HCT116 (cell line): ENCODE data around the gene CDH23. TPM values are rescaled to one million over a fixed set of nuclear protein-coding genes. Genes with fewer than 3 reads are reported as not detected.

Experiments
- ATAC-seq: fragments of 200-7000 bp; cut with Tn5 transposase; 2 replicates; pipeline ENCODE4 v1.9.1; 2020; ENCODE audit warnings: mild to moderate bottlenecking, moderate library complexity
- BruUV-seq: library from RNA; stranded (reverse); fragments of 400-500 nt; replicated peaks from 2 replicates; lab custom pipeline; 2021; lab: Mats Ljungman, UMichigan
- CTCF ChIA-PET: fragments of 300-600 bp; sonication (Branson Sonifier 250); formaldehyde crosslinking; loops from one replicate; lab custom pipeline; 2021; ENCODE audit warnings: antibody characterized with exemption; lab: Charles Lee
- POLR2A ChIA-PET: fragments of 300-600, 350-600 bp; sonication (Branson Sonifier 250); formaldehyde crosslinking; loops from one replicate; lab custom pipeline; 2021; ENCODE audit warnings: antibody characterized with exemption; lab: Charles Lee
- RAD21 ChIA-PET, 2 experiments: fragments of 300-600 bp; sonication (Branson Sonifier 250); formaldehyde crosslinking; loops; one replicate each; lab custom pipeline; 2023; ENCODE audit warnings: low total read pairs in 2 of 2; ENCODE audit not compliant: uncharacterized antibody in 2 of 2, unreplicated experiment in 2 of 2, low non-redundant PET in 1 of 2; lab: Charles Lee
- DNase-seq: peaks from one replicate; pipeline ENCODE4 v3.0.0-alpha.2; 2010; ENCODE audit warnings: low read depth, low spot score
- H2AFZ ChIP-seq: fragments of 200-600 bp; shearing (Covaris generic), sonication (generic); 2 replicates; pipeline ENCODE4 v1.6.1; 2017; ENCODE audit warnings: low read depth, mixed run types, mixed read lengths, antibody characterized with exemption, low read length; ENCODE audit not compliant: poor library complexity, severe bottlenecking
- H3K27ac ChIP-seq: 2 replicates; pipeline ENCODE4 v1.5.1; 2012; ENCODE audit warnings: low read depth, low read length
- H3K27me3 ChIP-seq: fragments of 200-600 bp; sonication (generic); 2 replicates; pipeline ENCODE4 v1.6.1; 2016; ENCODE audit warnings: mixed run types, low read length, mixed read lengths; ENCODE audit not compliant: insufficient read depth
- H3K36me3 ChIP-seq, 2 experiments: fragments of 200-500 bp in 1 of 2; fragments of 200-600 bp in 1 of 2; sonication (Bioruptor generic) in 1 of 2; sonication (generic) in 1 of 2; 2 replicates each; pipeline versions ENCODE4 v1.5.1 to v1.6.1; 2014 to 2016; ENCODE audit warnings: low read length in 2 of 2, inconsistent platforms in 1 of 2, mixed read lengths in 1 of 2, mixed run types in 1 of 2; ENCODE audit not compliant: insufficient read depth in 2 of 2, control insufficient read depth in 1 of 2
- H3K4me1 ChIP-seq, 2 experiments: fragments of 200-600 bp in 1 of 2; sonication (generic) in 1 of 2; 2 replicates each; pipeline versions ENCODE4 v1.5.1 to v1.6.1; 2012 to 2017; ENCODE audit warnings: low read length in 2 of 2, inconsistent platforms in 1 of 2, mild to moderate bottlenecking in 1 of 2, mixed read lengths in 1 of 2, mixed run types in 1 of 2, moderate library complexity in 1 of 2; ENCODE audit not compliant: insufficient read depth in 2 of 2, control insufficient read depth in 1 of 2
- H3K4me2 ChIP-seq: fragments of 200-600 bp; sonication (generic); 2 replicates; pipeline ENCODE4 v1.6.1; 2017; ENCODE audit warnings: mixed run types, low read length, mixed read lengths
- H3K4me3 ChIP-seq, 2 experiments: fragments of 200-600 bp in 1 of 2; sonication (generic) in 1 of 2; replicated peaks in 1 of 2; 2 replicates each; pipeline ENCODE4 v1.5.1; 2011 to 2016; ENCODE audit warnings: low read length in 2 of 2, control low read depth in 1 of 2, low read depth in 1 of 2, mild to moderate bottlenecking in 1 of 2, mixed read lengths in 1 of 2, mixed run types in 1 of 2
- H3K79me2 ChIP-seq: fragments of 200-600 bp; sonication (generic); 2 replicates; pipeline ENCODE4 v1.6.1; 2017; ENCODE audit warnings: mild to moderate bottlenecking, mixed run types, low read length, moderate library complexity, mixed read lengths; ENCODE audit not compliant: insufficient read depth
- H3K9ac ChIP-seq: fragments of 200-600 bp; sonication (generic); 2 replicates; pipeline ENCODE4 v1.6.1; 2016; ENCODE audit warnings: low read length, mixed read lengths
- H3K9me2 ChIP-seq: fragments of 200-600 bp; sonication (generic), shearing (Covaris generic); 2 replicates; pipeline ENCODE4 v1.6.1; 2017; ENCODE audit warnings: mixed run types, mild to moderate bottlenecking, moderate library complexity; ENCODE audit not compliant: insufficient read depth
- H3K9me3 ChIP-seq, 2 experiments: fragments of 200-500 bp in 1 of 2; fragments of 200-600 bp in 1 of 2; sonication (Bioruptor generic) in 1 of 2; sonication (generic) in 1 of 2; 2 replicates each; pipeline ENCODE4 v1.6.1; 2014 to 2017; ENCODE audit warnings: low read length in 2 of 2, mixed read lengths in 2 of 2, inconsistent platforms in 1 of 2, low read depth in 1 of 2, mild to moderate bottlenecking in 1 of 2, mixed run types in 1 of 2, moderate library complexity in 1 of 2; ENCODE audit not compliant: control insufficient read depth in 1 of 2, insufficient read depth in 1 of 2
- H4K20me1 ChIP-seq: fragments of 200-600 bp; sonication (generic), shearing (Covaris generic); 2 replicates; pipeline ENCODE4 v1.6.1; 2017; ENCODE audit warnings: mixed run types, mild to moderate bottlenecking, moderate library complexity; ENCODE audit not compliant: insufficient read depth
- CEBPB ChIP-seq: IDR thresholded peaks from 2 replicates; pipeline ENCODE4 v1.6.1; 2012; ENCODE audit warnings: low read depth
- EGR1 ChIP-seq: IDR thresholded peaks from 2 replicates; pipeline ENCODE4 v1.6.1; 2012; ENCODE audit warnings: low read depth
- ELF1 ChIP-seq: IDR thresholded peaks from 2 replicates; pipeline ENCODE4 v1.6.1; 2012; ENCODE audit warnings: low read depth, borderline replicate concordance
- FOSL1 ChIP-seq: IDR thresholded peaks from 2 replicates; pipeline ENCODE4 v1.6.1; 2012; ENCODE audit warnings: low read depth
- MAX ChIP-seq: IDR thresholded peaks from 2 replicates; pipeline ENCODE4 v1.6.1; 2012
- REST ChIP-seq: IDR thresholded peaks from 2 replicates; pipeline ENCODE4 v1.6.1; 2012; ENCODE audit warnings: low read depth
- SIN3A ChIP-seq: IDR thresholded peaks from 2 replicates; pipeline ENCODE4 v1.6.1; 2012; ENCODE audit warnings: low read depth
- SRF ChIP-seq: IDR thresholded peaks from 2 replicates; pipeline ENCODE4 v1.6.1; 2012; ENCODE audit warnings: low read depth
- TCF7L2 ChIP-seq: IDR thresholded peaks from 2 replicates; pipeline ENCODE4 v1.7.0; 2011; ENCODE audit warnings: borderline replicate concordance, inconsistent platforms; ENCODE audit not compliant: insufficient read depth, insufficient read length; ENCODE audit errors: extremely low read depth
- YY1 ChIP-seq: IDR thresholded peaks from 2 replicates; pipeline ENCODE4 v1.6.1; 2011; ENCODE audit warnings: low read length, low read depth, moderate library complexity, mild to moderate bottlenecking; ENCODE audit not compliant: insufficient replicate concordance; ENCODE audit errors: extremely low read depth
- ZFX ChIP-seq: fragments of 450-650 bp; IDR thresholded peaks from 2 replicates; pipeline ENCODE4 v1.6.1; 2017
- ZNF274 ChIP-seq: fragments of 200-500 bp; sonication (Bioruptor generic); IDR thresholded peaks from 2 replicates; pipeline ENCODE4 v1.6.1; 2014; ENCODE audit warnings: mild to moderate bottlenecking, low read depth, low read length, inconsistent platforms
- intact Hi-C: fragments of 100-400 bp; cut with micrococcal nuclease; formaldehyde crosslinking; loops from 2 replicates; pipeline ENCODE4 v1.10.0; 2022
- total RNA-seq: library from RNA; stranded (reverse); gene quantifications from one replicate; pipeline ENCODE4 v1.2.1, GENCODE V29; 2021; ENCODE audit not compliant: unreplicated experiment
- TF ChIP-seq, protein P1 (sequence below), 3 experiments: fragments of 200-600 bp in 1 of 3; sonication (generic) in 1 of 3; IDR thresholded peaks in 2 of 3; conservative IDR thresholded peaks in 1 of 3; 2 replicates each; pipeline ENCODE4 v1.5.1; 2012 to 2017; ENCODE audit warnings: low read depth in 2 of 3, low read length in 2 of 3, antibody characterized with exemption in 1 of 3, borderline replicate concordance in 1 of 3, control low read depth in 1 of 3, mild to moderate bottlenecking in 1 of 3, mixed read lengths in 1 of 3, mixed run types in 1 of 3, moderate library complexity in 1 of 3; ENCODE audit not compliant: insufficient read depth in 1 of 3

The CDH23 gene
- total RNA-seq, 1 experiment from 2014 or later = not detected

- RAD21 ChIA-PET = no interaction called here
These were observed 61.2 kb downstream of the CDH23 start for GRCh38 chr10:71457908-71458307.

More at GRCh38 chr10:71457908-71458307, 61.2 kb downstream of the CDH23 start:
- intact Hi-C loops = no loop called here
- Histone ChIP-seq H3K9ac (no peak overlapping the region), H3K79me2 (no peaks in the 10 kb centered on the region), H2AFZ (no peak overlapping the region), H3K4me2 (no peak overlapping the region), H3K27me3 (peaks cover 7% of the 10 kb centered on the region; the same call in 1 of the 2 replicates), H3K9me2 (no peaks in the 10 kb centered on the region), H3K36me3 (no peaks in the 10 kb centered on the region), H3K9me3 (no peaks in the 10 kb centered on the region), H3K4me3 (no peak overlapping the region), H3K4me1 (no peaks in the 10 kb centered on the region), H3K27ac (no peak overlapping the region), H4K20me1 (no peaks in the 10 kb centered on the region)
- CTCF ChIA-PET = no interaction called here
- DNase-seq (no peak), ATAC-seq (no peak)
- BruUV-seq = no TSS peak
- POLR2A ChIA-PET = interaction anchor here (0.9 kb wide), 1 partner anchor 10 kb away, joined by 3 read pairs; no protein-coding TSS in a partner anchor
- TF ChIP-seq EGR1 (no peak), REST (no peak), MAX (no peak), SIN3A (no peak), CEBPB (no peak), ZFX (no peak), ZNF274 (no peak), TCF7L2 (no peak), FOSL1 (no peak), ELF1 (no peak), YY1 (no peak), SRF (no peak)
- TF ChIP-seq, protein P1, sequence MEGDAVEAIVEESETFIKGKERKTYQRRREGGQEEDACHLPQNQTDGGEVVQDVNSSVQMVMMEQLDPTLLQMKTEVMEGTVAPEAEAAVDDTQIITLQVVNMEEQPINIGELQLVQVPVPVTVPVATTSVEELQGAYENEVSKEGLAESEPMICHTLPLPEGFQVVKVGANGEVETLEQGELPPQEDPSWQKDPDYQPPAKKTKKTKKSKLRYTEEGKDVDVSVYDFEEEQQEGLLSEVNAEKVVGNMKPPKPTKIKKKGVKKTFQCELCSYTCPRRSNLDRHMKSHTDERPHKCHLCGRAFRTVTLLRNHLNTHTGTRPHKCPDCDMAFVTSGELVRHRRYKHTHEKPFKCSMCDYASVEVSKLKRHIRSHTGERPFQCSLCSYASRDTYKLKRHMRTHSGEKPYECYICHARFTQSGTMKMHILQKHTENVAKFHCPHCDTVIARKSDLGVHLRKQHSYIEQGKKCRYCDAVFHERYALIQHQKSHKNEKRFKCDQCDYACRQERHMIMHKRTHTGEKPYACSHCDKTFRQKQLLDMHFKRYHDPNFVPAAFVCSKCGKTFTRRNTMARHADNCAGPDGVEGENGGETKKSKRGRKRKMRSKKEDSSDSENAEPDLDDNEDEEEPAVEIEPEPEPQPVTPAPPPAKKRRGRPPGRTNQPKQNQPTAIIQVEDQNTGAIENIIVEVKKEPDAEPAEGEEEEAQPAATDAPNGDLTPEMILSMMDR (IDR thresholded peaks at IDR 0.05 in 2 of 3, conservative IDR thresholded peaks at IDR 0.05 in 1 of 3; ENCODE audit: borderline replicate concordance in 1 of 3, insufficient read depth in 1 of 3, low read depth in 2 of 3, low read length in 2 of 3) = no peak
